Adrenal gland (tissue), 5 donors: Measurements from ENCODE around the gene HASPIN.
"Not testable (repeated sequence)": the region's sequence is repeated elsewhere in the genome, so short reads cannot be mapped to it uniquely, and the experiment has no call there.

Experiments
- CTCF ChIP-seq, 6 experiments: fragments of 450-650 bp in 4 of 6; fragments of 200-600 bp in 2 of 6; sonication (generic) in 1 of 6; IDR thresholded peaks; 1 replicate in 5 of 6; 2 replicates in 1 of 6; pipeline versions ENCODE4 v1.5.1 to v1.8.0; 2016 to 2021; ENCODE audit warnings: antibody characterized with exemption in 6 of 6, mild to moderate bottlenecking in 2 of 6, moderate library complexity in 1 of 6
- POLR2A ChIP-seq, 2 donors: fragments of 450-650 bp; IDR thresholded peaks; one replicate each; pipeline ENCODE4 v1.6.1; 2017; ENCODE audit warnings: antibody characterized with exemption in 2 of 2, mild to moderate bottlenecking in 2 of 2, moderate library complexity in 1 of 2
- donor health status: DM: no; HTN: no; CAD: no.

- TF ChIP-seq CTCF, POLR2A (IDR thresholded peaks at IDR 0.05): not testable (repeated sequence)
These were observed 4.4 kb downstream of the HASPIN start for GRCh38 chr17:3728099-3728498.
